ENCODE results near the gene KLK8. TPM values are rescaled to one million over a fixed set of nuclear protein-coding genes. Genes with fewer than 3 reads are reported as not detected.

KLK8 gene, protein sequence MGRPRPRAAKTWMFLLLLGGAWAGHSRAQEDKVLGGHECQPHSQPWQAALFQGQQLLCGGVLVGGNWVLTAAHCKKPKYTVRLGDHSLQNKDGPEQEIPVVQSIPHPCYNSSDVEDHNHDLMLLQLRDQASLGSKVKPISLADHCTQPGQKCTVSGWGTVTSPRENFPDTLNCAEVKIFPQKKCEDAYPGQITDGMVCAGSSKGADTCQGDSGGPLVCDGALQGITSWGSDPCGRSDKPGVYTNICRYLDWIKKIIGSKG
- 53.8 and 72.6 TPM in 2 replicates for total RNA-seq

DNA sequence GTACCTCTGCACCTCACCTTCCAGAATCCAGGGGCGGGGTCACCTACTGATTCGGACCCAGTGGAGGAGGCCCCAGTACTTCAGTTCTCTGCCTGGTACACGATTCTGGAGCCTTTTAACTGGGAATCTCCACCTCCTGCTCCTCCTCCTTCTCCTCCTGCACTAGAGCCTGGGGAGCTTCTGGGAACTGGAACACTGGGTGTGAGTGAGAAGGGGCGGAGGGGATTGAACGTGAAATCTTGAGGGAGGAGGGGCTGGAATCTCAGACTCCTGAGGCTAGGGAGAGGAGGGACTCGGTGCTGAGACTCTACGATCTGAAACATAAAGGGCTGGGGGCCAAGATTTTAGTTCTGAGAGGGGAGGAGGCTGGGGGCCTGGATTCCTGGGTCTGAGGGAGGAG is at the start of gene KLK8:
Gene KLK8 (minus strand): TSS at position 90 of the 400 bp plus-strand sequence. CDS start 437 bp downstream, outside the sequence.

DNA sequence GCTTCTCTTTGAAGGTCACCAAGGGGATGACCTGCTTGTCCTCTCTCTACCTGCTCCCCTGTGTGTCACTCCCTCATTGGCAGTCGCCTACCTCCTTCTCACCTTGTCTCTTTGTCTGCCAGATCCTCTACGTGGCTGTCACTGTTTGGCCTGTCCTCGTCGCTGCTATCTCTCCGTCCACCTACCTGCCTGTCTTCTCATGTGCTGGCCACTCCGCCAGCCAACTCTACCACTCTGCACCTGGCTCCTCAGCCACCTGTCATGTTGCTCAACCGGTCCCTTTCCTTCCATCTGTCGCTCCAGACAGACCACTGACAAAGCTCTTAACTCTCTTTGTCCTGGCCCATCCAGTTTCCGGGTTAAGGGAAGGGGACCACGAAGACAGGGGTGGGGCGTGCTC is 33.3 kb upstream of the KLK8 start, which contains the start of gene KLK12:
Gene KLK12 (minus strand): TSS at position 299 of the 400 bp plus-strand sequence. CDS start 381 bp downstream, outside the sequence.

DNA sequence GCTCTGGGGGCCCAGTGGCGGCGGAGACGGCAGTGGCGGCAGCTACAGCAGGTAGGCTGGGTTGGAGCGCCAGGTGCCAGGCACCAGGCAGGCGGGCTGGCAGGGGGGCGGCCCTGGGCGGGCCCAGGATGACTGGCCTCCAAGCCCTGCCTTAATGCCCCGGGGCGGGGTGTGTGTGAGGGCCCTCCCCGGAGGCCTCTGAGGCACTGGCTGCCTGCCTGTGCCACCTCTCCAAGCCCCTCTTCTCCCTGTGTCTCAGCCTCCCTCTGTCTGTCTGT is 25.1 kb upstream of the KLK8 start, which contains the start of gene KLK11:
Gene KLK11 (minus strand): TSS at position 63 of the 278 bp plus-strand sequence. CDS start 985 bp downstream, outside the sequence.

DNA sequence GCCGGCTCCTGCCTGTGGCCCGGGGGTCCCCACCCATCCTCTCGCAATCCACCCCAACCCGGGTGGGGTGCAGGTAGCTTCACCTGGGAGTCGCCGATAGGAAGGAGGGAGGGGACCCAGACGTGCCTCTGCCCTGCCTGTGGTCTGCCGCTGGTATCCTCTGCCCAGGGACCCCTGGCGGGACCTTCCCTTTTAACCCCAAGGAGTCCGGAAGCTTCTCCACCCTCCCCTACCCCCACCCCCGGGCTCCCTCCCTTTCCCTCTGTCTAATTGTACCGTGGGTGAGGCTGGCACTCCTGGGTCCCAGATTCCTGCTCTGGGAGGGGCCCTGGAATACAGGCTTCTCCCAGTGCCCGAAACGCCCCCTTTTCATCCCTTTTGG is 18.1 kb upstream of the KLK8 start, which contains the start of gene KLK10:
Gene KLK10 (minus strand): TSS at position 166 of the 382 bp plus-strand sequence. CDS start 579 bp downstream, outside the sequence.

DNA sequence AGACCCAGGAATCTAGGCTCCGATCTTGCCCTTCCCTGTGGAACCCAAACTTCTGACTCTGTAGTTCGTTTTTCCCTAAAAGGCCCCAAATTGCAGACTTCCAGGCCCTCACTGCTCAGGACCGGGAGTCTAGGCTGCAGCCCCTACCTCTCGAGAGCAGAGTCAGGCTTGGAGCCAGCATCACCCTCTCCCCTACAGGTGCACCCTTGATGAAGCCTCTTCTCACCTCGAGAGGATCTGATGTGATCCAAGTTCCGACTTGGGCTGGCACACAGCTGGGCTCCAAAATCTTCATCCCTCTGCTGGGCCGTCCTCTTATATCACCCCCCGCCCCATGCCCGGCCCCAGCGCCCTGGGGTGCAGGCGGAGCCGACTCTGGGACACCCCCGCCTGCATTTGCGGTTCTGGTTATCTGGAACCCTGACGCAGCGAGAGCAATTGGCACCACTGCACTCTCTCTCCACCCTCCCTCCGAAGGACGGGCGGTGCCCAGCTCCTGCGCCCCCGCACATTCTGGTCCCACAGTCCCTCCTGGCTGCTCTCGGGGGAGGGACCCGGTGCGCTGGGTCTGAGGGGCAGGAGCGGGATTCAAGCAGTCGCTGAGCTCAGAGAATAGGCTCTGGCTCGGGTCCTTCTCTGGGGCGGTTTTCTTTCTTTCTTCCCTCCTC is 17.6 kb downstream of the KLK8 start, which contains the start of gene KLK7:
Gene KLK7 (minus strand): TSS at position 293 of the 668 bp plus-strand sequence. CDS start 1,518 bp downstream, outside the sequence.

DNA sequence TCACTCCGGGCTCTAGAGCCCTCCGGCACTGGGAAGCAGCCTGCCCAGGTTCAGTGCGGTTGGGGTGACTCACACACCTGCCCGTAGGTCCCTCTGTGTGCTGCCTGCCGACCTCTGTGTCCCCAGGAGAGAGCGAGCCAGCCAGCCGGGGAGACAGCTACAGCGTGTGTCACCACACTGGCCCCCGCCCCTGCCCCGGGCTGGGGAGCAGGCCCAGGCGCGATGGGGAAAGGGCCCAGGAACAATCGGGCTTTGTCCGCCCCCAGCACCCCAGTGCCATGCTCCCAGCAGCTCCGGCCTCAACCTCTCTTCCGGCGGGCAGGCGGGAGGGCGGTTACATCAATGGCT is 32.0 kb downstream of the KLK8 start, which contains the start of gene KLK6:
Gene KLK6 (minus strand): TSS at position 179 of the 348 bp plus-strand sequence. CDS start 1,487 bp downstream, outside the sequence.

DNA sequence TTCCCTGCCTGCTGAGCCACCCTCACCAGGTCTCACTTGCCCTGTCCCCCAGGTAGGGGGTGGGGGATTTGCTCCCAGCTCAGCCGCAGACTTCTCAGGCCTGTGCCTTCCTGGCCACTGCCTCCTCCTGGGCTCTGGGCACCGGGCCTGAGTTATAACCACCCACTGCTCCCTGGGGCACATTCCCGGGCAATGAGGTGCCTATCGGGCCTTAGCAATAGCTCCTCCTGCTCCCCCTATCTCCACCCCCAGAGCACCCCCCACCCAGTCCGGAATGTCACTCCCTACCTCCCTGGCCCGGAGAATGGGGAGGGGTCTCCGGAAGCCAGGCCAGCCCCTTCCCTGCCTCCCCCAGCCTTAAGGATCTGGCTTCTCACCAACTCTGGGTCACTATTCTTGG is 48.5 kb downstream of the KLK8 start, which contains the start of gene KLK5:
Gene KLK5 (minus strand): TSS at position 129 of the 400 bp plus-strand sequence. CDS start 381 bp downstream, outside the sequence.

Other genes starting within 250 kb of the KLK8 start
- not detected in 2 replicates for gene GPR32, start 231.1 kb downstream of the KLK8 start, total RNA-seq
- not detected in 2 replicates for gene ACP4, start 211.2 kb downstream of the KLK8 start, total RNA-seq
- 0.55 TPM in 1 of 2 replicates, not detected in the other for gene KLK1, start 177.8 kb downstream of the KLK8 start, total RNA-seq
- gene KLK15, start 168.0 kb downstream of the KLK8 start, total RNA-seq: not detected in 2 replicates
- not detected in 2 replicates for gene KLK3, start 146.7 kb downstream of the KLK8 start, total RNA-seq
- not detected in 2 replicates for gene KLK2, start 128.2 kb downstream of the KLK8 start, total RNA-seq
- not detected in 2 replicates for gene KLK4, start 90.2 kb downstream of the KLK8 start, total RNA-seq
- 97.7 and 185 TPM in 2 replicates for gene KLK5, start 48.6 kb downstream of the KLK8 start, total RNA-seq
- gene KLK6, start 32.0 kb downstream of the KLK8 start, total RNA-seq: 0.11 and 1.6 TPM in 2 replicates
- gene KLK7, start 17.7 kb downstream of the KLK8 start, total RNA-seq: 2.9 and 3.5 TPM in 2 replicates
- 10.3 and 11.7 TPM in 2 replicates for gene KLK10, start 18.1 kb upstream of the KLK8 start, total RNA-seq
- gene KLK11, start 25.0 kb upstream of the KLK8 start, total RNA-seq: 1.0 and 1.7 TPM in 2 replicates
- 0.23 TPM in 1 of 2 replicates, not detected in the other for gene KLK12, start 33.4 kb upstream of the KLK8 start, total RNA-seq
- gene KLK13, start 63.5 kb upstream of the KLK8 start, total RNA-seq: 0.94 TPM in 1 of 2 replicates, not detected in the other
- gene KLK14, start 81.3 kb upstream of the KLK8 start, total RNA-seq: 0.23 TPM in 1 of 2 replicates, not detected in the other
- 23.4 and 24.4 TPM in 2 replicates for gene CTU1, start 106.8 kb upstream of the KLK8 start, total RNA-seq
- not detected in 2 replicates for gene SIGLEC9, start 123.3 kb upstream of the KLK8 start, total RNA-seq
- gene SIGLEC7, start 140.7 kb upstream of the KLK8 start, total RNA-seq: not detected in 2 replicates
- not detected in 2 replicates for gene CD33, start 223.5 kb upstream of the KLK8 start, total RNA-seq
- not detected in 2 replicates for gene SIGLECL1, start 249.5 kb upstream of the KLK8 start, total RNA-seq

All from hair follicular keratinocyte (primary cell).